Hepatocyte (in vitro differentiated cells): Measurements from ENCODE around the gene PAK5.

ENCODE experiments used
- EZH2 ChIP-seq: fragments of 200-600 bp; sonication (generic); IDR thresholded peaks from 2 replicates; pipeline ENCODE4 v1.6.1; 2016; ENCODE audit warnings: antibody characterized with exemption, mild to moderate bottlenecking, borderline replicate concordance
- EZH2phosphoT487 ChIP-seq: fragments of 200-600 bp; sonication (generic); IDR thresholded peaks from one replicate; pipeline ENCODE4 v1.6.1; 2018; ENCODE audit warnings: antibody characterized with exemption, mild to moderate bottlenecking, low read depth, moderate library complexity; ENCODE audit not compliant: unreplicated experiment, severe bottlenecking
- TF ChIP-seq, protein P1 (sequence below): fragments of 200-600 bp; sonication (generic); IDR thresholded peaks from 2 replicates; pipeline ENCODE4 v1.5.1; 2016; ENCODE audit warnings: antibody characterized with exemption, mild to moderate bottlenecking; ENCODE audit not compliant: poor library complexity

DNA sequence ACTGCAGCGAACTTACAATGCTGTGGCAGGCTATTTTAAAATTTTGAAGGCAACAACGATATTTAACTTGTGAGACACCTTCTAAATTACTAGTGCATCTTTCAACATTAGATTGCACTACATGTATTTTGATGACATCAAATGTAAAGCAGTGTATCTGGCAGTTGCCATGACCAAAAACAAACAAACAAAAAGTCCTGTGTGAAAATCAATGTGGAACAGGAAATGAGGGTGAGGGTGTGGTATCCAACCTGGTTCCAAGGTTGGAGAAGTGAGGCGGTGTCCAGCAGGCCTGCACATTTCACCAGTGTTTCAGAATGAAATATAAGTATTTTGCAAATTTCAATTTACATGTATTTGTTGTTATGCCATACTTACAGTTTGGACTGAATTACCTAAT is 212.5 kb downstream of the PAK5 start:
- TF ChIP-seq, protein P1, sequence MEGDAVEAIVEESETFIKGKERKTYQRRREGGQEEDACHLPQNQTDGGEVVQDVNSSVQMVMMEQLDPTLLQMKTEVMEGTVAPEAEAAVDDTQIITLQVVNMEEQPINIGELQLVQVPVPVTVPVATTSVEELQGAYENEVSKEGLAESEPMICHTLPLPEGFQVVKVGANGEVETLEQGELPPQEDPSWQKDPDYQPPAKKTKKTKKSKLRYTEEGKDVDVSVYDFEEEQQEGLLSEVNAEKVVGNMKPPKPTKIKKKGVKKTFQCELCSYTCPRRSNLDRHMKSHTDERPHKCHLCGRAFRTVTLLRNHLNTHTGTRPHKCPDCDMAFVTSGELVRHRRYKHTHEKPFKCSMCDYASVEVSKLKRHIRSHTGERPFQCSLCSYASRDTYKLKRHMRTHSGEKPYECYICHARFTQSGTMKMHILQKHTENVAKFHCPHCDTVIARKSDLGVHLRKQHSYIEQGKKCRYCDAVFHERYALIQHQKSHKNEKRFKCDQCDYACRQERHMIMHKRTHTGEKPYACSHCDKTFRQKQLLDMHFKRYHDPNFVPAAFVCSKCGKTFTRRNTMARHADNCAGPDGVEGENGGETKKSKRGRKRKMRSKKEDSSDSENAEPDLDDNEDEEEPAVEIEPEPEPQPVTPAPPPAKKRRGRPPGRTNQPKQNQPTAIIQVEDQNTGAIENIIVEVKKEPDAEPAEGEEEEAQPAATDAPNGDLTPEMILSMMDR: no peak
- TF ChIP-seq EZH2 (no peak), EZH2phosphoT487 (no peak)
